GM21423 (cell line): Measurements from ENCODE around the gene MCMBP.

Experiments used
- ATAC-seq: cut with Tn5 transposase; IDR thresholded peaks from one replicate; pipeline ENCODE4 v1.9.1; 2021; ENCODE audit warnings: mild to moderate bottlenecking, moderate library complexity; ENCODE audit not compliant: unreplicated experiment

The MCMBP gene

DNA sequence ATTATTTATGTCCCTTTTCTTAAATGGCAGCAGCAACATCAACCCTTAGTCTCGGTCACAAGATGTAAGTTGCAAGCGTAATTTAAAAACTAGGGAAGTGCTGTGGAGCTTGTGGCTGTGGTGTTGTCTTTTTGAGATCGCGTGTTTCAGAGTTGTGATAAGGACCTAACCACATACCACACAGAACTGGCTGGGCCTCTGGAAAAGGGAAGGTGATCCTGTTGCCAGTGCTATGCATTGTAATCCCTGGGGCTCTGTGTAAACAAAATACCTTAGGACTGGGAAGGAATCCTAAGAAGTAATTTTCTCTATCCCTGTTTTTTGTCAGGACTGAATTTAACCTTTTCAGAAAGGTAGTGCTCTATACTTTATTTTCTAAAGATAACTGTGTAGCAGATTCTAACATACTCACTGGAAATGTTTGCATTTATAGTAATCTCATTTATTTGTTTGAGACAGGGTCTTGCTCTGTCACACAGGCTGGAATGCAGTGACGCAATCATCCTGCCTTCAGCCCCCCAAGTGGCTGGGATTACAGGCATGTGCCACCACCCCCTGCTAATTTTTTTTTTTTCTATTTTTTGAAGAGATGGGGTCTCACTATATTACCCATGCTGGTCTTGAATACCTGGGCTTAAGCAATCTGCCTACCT is 86.4 kb downstream of the MCMBP start:
- ATAC-seq: no peak

DNA sequence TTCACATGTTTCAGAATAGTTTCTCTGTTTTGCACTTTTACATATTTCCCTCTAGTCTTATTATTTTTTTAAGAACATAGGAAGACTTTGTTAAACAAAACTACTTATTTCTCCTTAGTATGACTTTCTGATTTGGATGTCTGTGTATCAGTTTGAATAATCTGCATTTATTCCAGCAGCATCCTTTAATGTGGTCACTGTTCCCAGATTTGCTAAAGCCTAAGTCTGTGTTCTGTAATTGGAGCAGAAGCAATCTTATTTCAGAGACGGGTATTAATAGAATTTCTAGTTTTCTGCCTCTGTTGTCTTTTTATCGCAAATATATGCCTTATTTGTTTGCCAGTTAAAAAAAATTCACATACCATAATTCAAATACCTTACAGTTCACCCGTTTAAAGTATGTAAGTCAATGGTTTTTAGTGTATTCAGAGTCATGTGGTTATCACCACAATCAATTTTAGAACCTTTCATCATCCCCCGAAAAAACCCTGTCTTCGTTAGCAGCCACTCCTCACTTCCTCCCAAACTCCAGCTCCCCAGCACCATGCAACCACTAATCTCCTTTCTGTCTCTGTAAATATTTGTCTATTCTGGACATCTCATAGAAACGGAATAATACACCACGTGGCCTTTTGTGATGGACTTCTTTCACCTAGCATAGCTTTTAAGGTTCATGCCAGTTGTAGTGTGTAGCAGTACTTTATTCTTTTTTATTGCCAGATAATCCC is 88.1 kb downstream of the MCMBP start:
- peak; percentile 67 for ATAC-seq

DNA sequence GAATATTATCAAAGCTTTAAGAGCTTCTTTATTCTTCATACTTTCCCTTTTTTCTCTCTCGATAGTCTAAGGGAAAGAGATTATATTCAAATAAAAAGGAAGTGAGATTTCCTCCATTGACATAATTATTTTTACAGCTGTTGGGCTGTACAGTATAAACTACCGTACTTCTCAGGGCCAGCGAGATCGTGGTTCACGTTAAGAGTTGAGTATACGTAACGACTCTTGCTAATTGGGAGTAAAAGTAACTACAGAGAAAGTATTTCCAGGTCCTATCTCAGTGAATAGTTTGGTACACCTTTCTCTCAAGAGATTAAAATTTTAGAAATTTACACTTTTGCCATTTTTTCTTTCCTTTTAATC is 89.0 kb downstream of the MCMBP start:
- no peak for ATAC-seq

DNA sequence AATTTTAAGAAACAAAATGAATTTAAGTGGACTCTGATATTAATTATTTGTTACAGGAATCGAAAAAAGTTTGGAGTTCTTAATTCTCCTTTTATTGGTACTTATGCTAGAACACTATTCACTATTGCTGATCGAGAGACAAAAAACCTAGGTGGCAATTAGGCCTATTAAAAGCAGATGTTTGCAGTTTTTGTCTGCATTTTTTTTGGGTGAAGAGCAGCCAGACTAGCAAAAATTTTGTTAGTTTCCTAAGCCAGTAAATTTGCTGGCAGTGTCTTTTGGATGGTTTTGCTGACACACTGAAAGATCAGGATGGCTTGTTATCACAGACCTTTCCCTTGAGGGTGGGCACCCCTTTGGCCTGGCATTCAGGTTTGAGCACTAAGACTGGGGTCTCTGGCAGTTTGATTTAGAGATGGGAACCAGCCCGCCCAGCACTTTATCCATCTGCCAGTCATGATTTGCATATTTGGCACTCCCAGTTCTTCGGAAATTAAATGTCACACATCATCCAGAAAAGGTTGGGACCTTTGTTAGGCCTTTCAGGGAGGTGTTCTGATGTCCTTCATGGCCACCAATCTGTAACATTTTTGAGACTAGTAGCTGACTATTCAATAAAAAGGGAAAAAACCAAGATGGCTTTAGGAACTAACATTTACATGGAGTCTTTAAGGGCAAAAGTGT is 89.5 kb downstream of the MCMBP start:
- ATAC-seq: no peak

DNA sequence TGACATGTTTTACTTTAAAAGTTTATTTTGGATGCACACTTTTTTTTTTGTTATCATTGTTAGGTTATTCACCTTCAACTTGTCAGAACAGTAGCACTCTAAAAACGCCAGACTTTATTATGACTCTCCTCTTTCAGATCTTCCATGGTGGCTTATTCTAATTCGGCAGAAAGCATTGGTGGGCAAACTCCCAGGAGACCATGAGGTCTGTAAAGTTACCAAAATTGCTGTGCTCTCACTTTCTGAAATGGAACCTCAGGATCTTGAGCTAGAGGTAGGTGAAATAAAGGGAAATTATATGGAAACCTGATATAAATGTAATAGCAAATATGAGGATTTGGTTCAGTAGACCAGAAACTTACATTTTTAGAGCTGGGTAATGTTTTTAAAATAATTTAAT is 91.1 kb downstream of the MCMBP start:
- ATAC-seq: no peak

DNA sequence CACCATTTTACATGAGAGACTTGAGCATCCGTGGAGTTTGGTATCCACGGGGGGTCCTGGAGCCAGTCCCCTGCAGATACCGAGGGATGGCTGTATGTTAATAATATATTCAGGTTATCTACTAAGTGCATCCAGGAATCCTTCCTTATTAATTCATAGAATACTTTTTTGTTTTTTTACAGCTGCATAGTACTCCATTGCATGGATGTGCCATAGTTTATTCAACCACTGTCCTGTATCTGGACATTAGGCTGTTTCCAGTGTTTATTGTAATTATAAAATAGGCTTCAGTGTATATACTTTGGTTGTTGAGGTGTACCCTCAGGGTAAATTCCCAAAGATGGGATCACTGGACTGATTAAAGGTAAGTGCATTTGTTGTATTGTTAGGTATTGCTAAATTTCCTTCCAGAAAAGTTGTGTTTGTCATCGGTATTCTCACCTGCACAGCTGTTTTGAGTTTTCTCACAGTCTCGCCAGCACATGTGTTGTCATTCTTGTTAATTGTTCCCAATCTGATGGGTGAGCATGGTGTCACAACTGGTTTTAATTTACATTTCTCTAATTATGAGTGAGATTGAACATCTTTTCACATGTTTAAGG is 91.7 kb downstream of the MCMBP start:
- no peak for ATAC-seq
